HepG2 (cell line): Measurements from ENCODE around the gene DDO. TPM values are rescaled to one million over a fixed set of nuclear protein-coding genes. Genes with fewer than 3 reads are reported as not detected.

Experiments used
- ESRRA ChIP-seq: sonication (generic); formaldehyde crosslinking; IDR thresholded peaks from 2 replicates; pipeline ENCODE4 v1.5.1; 2020; ENCODE audit warnings: mild to moderate bottlenecking, low read depth, missing genetic modification reagents
- FOXA3 ChIP-seq: IDR thresholded peaks from 2 replicates; pipeline ENCODE4 v1.6.1; 2016; ENCODE audit warnings: missing genetic modification reagents, missing compliant biosample characterization
- HDAC2 ChIP-seq: sonication (generic); formaldehyde crosslinking; IDR thresholded peaks from 2 replicates; pipeline ENCODE4 v1.4.0; 2020; ENCODE audit warnings: missing genetic modification reagents
- HMG20B ChIP-seq: conservative IDR thresholded peaks from 2 replicates; pipeline ENCODE4 v1.6.1; 2016; ENCODE audit warnings: missing genetic modification reagents, missing compliant biosample characterization
- HNRNPLL ChIP-seq: fragments of 200-400 bp; formaldehyde crosslinking; IDR thresholded peaks from 2 replicates; pipeline ENCODE4 v1.6.1; 2017; ENCODE audit warnings: mild to moderate bottlenecking, low read depth, low read length; ENCODE audit not compliant: poor library complexity, severe bottlenecking
- MXD4 ChIP-seq: IDR thresholded peaks from 2 replicates; pipeline ENCODE4 v1.6.1; 2016; ENCODE audit warnings: mild to moderate bottlenecking, missing biosample characterization, missing genetic modification reagents
- NFRKB ChIP-seq: fragments of 450-650 bp; IDR thresholded peaks from 2 replicates; pipeline ENCODE4 v1.6.1; 2017
- RARG ChIP-seq: sonication (generic); formaldehyde crosslinking; IDR thresholded peaks from 2 replicates; pipeline ENCODE4 v1.4.0; 2020; ENCODE audit warnings: low read depth, mild to moderate bottlenecking, missing genetic modification reagents
- RBFOX2 ChIP-seq: fragments of 200-400 bp; formaldehyde crosslinking; IDR thresholded peaks from 2 replicates; pipeline ENCODE4 v1.6.1; 2017; ENCODE audit warnings: low read depth, mild to moderate bottlenecking, low read length
- SALL1 ChIP-seq: sonication (generic); formaldehyde crosslinking; IDR thresholded peaks from 2 replicates; pipeline ENCODE4 v1.8.0; 2022; ENCODE audit warnings: mild to moderate bottlenecking, missing genetic modification reagents
- SMYD3 ChIP-seq: sonication (generic); formaldehyde crosslinking; IDR thresholded peaks from 2 replicates; pipeline ENCODE4 v1.8.1; 2023; ENCODE audit warnings: mild to moderate bottlenecking, missing genetic modification reagents
- ZC3H13 ChIP-seq: sonication (generic); formaldehyde crosslinking; IDR thresholded peaks from 2 replicates; pipeline ENCODE4 v1.8.1; 2023; ENCODE audit warnings: mild to moderate bottlenecking, missing genetic modification reagents, moderate library complexity
- ZNF101 ChIP-seq: sonication (generic); formaldehyde crosslinking; IDR thresholded peaks from 2 replicates; pipeline ENCODE4 v1.4.0; 2020; ENCODE audit warnings: mild to moderate bottlenecking, low read depth, missing genetic modification reagents, borderline replicate concordance
- ZNF329 ChIP-seq: sonication (generic); formaldehyde crosslinking; IDR thresholded peaks from 2 replicates; pipeline ENCODE4 v1.9.0; 2021; ENCODE audit warnings: low read depth, mild to moderate bottlenecking, missing genetic modification reagents
- ZNF549 ChIP-seq: sonication (generic); formaldehyde crosslinking; IDR thresholded peaks from 2 replicates; pipeline ENCODE4 v1.5.0; 2020; ENCODE audit warnings: missing genetic modification reagents
- ZNF607 ChIP-seq: sonication (generic); formaldehyde crosslinking; IDR thresholded peaks from 2 replicates; pipeline ENCODE4 v1.5.1; 2020; ENCODE audit warnings: missing genetic modification reagents, mild to moderate bottlenecking, borderline replicate concordance
- polyA plus RNA-seq, 8 experiments: library from polyadenylated mRNA; depleted of rRNA in 3 of 8; stranded (reverse) in 7 of 8; unstranded in 1 of 8; fragments of >200 nt; fragmentation: Illumina TruSeq in 4 of 8; extraction: Trizol in 4 of 8; gene quantifications; 2 replicates each; pipeline versions ENCODE4 v1.2.1 to v1.2.3, GENCODE V29; 2011 to 2016; ENCODE audit warnings: low read depth in 4 of 8, missing spikeins in 1 of 8, mixed read lengths in 1 of 8; ENCODE audit not compliant: insufficient read depth in 1 of 8
- total RNA-seq, 5 experiments: library from RNA; depleted of rRNA; stranded (reverse); fragments of >200 nt; fragmentation: Illumina TruSeq; extraction: Trizol; gene quantifications; 2 replicates each; pipeline ENCODE4 v1.2.3, GENCODE V29; 2016; ENCODE audit warnings: low read depth in 1 of 5
- TF ChIP-seq, protein P1 (sequence below): sonication (generic); formaldehyde crosslinking; IDR thresholded peaks from 2 replicates; pipeline ENCODE4 v1.8.0; 2022; ENCODE audit warnings: mild to moderate bottlenecking, missing genetic modification reagents, moderate library complexity
- TF ChIP-seq, protein P2 (sequence below): sonication (generic); formaldehyde crosslinking; IDR thresholded peaks from 2 replicates; pipeline ENCODE4 v1.4.0; 2020; ENCODE audit warnings: missing genetic modification reagents
- TF ChIP-seq, protein P3 (sequence below): sonication (generic); formaldehyde crosslinking; IDR thresholded peaks from 2 replicates; pipeline ENCODE4 v1.4.0; 2020; ENCODE audit warnings: mild to moderate bottlenecking, missing genetic modification reagents
- TF ChIP-seq, protein P4 (sequence below): sonication (generic); formaldehyde crosslinking; IDR thresholded peaks from 2 replicates; pipeline ENCODE4 v1.5.0; 2020; ENCODE audit warnings: mild to moderate bottlenecking, missing genetic modification reagents

Gene DDO
- total and polyA plus RNA-seq, 2 of the 13 experiments (the other 11 are each of a cell fraction or from before 2014, with no cell fraction given), result 6.1 to 10.3 TPM

DNA sequence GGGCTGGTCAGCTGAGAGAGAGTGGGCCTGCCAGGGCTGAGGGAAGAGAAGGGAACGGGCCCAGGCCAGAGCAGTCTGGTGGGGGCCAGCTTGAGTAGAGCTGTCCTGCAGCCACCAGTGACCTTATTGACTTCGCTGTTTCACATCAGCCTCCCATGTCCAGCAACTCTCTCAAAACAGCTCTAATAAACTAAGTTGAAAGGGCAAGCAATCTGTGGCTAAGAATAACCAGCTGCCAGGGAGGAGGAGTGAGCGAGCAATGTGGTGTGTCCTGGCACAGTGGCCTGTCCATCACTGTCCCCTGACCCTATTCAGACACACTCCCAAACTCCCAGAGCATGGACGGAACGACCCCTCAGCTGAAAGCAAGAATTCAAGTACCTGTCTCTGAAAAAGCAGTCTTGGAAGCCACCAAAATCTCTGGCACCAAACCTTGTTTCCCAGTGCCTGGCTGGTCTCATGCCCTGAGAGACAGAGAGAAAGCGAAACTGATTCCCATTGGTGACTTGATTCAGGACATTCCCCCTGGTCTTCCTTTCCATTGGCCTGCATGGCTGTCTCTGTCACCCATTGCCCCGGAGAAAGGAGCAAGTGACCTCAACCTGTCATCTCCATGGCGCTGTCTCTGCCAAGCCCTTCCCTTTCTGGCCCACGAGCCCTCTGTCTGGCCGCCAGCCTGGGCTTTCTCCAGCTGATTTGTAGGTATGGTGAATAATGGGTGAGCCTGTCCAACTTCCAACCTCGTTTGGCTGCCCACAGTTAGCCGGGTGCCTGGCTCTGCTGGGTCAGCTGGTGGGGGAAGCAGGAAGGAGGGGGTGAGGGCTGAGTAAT lies at the start of gene DDO (continued):
- TF ChIP-seq MXD4 (CRISPR knock-in tag) (no peak), ESRRA (0 out of 2 replicates have a peak, but pooled peaks have one; percentile 40), ZNF607 (CRISPR knock-in tag) (peak; percentile 28; the same call in 1 of the 2 replicates), RARG (CRISPR knock-in tag) (no peak), SMYD3 (no peak), ZC3H13 (no peak), ZNF101 (CRISPR knock-in tag) (no peak), HDAC2 (no peak), ZNF549 (CRISPR knock-in tag) (no peak), SALL1 (CRISPR knock-in tag) (peak; percentile 28), HNRNPLL (no peak), FOXA3 (CRISPR knock-in tag) (no peak), RBFOX2 (no peak), NFRKB (no peak), HMG20B (CRISPR knock-in tag) (no peak), ZNF329 (CRISPR knock-in tag) (no peak)
- TF ChIP-seq, protein P1, sequence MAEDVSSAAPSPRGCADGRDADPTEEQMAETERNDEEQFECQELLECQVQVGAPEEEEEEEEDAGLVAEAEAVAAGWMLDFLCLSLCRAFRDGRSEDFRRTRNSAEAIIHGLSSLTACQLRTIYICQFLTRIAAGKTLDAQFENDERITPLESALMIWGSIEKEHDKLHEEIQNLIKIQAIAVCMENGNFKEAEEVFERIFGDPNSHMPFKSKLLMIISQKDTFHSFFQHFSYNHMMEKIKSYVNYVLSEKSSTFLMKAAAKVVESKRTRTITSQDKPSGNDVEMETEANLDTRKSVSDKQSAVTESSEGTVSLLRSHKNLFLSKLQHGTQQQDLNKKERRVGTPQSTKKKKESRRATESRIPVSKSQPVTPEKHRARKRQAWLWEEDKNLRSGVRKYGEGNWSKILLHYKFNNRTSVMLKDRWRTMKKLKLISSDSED (CRISPR knock-in tag), result no peak
- TF ChIP-seq, protein P2, sequence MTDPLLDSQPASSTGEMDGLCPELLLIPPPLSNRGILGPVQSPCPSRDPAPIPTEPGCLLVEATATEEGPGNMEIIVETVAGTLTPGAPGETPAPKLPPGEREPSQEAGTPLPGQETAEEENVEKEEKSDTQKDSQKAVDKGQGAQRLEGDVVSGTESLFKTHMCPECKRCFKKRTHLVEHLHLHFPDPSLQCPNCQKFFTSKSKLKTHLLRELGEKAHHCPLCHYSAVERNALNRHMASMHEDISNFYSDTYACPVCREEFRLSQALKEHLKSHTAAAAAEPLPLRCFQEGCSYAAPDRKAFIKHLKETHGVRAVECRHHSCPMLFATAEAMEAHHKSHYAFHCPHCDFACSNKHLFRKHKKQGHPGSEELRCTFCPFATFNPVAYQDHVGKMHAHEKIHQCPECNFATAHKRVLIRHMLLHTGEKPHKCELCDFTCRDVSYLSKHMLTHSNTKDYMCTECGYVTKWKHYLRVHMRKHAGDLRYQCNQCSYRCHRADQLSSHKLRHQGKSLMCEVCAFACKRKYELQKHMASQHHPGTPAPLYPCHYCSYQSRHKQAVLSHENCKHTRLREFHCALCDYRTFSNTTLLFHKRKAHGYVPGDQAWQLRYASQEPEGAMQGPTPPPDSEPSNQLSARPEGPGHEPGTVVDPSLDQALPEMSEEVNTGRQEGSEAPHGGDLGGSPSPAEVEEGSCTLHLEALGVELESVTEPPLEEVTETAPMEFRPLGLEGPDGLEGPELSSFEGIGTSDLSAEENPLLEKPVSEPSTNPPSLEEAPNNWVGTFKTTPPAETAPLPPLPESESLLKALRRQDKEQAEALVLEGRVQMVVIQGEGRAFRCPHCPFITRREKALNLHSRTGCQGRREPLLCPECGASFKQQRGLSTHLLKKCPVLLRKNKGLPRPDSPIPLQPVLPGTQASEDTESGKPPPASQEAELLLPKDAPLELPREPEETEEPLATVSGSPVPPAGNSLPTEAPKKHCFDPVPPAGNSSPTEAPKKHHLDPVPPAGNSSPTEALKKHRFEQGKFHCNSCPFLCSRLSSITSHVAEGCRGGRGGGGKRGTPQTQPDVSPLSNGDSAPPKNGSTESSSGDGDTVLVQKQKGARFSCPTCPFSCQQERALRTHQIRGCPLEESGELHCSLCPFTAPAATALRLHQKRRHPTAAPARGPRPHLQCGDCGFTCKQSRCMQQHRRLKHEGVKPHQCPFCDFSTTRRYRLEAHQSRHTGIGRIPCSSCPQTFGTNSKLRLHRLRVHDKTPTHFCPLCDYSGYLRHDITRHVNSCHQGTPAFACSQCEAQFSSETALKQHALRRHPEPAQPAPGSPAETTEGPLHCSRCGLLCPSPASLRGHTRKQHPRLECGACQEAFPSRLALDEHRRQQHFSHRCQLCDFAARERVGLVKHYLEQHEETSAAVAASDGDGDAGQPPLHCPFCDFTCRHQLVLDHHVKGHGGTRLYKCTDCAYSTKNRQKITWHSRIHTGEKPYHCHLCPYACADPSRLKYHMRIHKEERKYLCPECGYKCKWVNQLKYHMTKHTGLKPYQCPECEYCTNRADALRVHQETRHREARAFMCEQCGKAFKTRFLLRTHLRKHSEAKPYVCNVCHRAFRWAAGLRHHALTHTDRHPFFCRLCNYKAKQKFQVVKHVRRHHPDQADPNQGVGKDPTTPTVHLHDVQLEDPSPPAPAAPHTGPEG (CRISPR knock-in tag), result no peak
- TF ChIP-seq, protein P3, sequence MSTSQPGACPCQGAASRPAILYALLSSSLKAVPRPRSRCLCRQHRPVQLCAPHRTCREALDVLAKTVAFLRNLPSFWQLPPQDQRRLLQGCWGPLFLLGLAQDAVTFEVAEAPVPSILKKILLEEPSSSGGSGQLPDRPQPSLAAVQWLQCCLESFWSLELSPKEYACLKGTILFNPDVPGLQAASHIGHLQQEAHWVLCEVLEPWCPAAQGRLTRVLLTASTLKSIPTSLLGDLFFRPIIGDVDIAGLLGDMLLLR, result 0 out of 2 replicates have a peak, but pooled peaks have one; percentile 24
- TF ChIP-seq, protein P4, sequence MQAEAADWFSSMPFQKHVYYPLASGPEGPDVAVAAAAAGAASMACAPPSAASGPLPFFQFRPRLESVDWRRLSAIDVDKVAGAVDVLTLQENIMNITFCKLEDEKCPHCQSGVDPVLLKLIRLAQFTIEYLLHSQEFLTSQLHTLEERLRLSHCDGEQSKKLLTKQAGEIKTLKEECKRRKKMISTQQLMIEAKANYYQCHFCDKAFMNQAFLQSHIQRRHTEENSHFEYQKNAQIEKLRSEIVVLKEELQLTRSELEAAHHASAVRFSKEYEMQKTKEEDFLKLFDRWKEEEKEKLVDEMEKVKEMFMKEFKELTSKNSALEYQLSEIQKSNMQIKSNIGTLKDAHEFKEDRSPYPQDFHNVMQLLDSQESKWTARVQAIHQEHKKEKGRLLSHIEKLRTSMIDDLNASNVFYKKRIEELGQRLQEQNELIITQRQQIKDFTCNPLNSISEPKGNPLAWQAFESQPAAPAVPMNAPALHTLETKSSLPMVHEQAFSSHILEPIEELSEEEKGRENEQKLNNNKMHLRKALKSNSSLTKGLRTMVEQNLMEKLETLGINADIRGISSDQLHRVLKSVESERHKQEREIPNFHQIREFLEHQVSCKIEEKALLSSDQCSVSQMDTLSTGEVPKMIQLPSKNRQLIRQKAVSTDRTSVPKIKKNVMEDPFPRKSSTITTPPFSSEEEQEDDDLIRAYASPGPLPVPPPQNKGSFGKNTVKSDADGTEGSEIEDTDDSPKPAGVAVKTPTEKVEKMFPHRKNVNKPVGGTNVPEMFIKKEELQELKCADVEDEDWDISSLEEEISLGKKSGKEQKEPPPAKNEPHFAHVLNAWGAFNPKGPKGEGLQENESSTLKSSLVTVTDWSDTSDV, result no peak
